Gastroesophageal sphincter (tissue), 4 donors: ENCODE results near the gene FAM184A. TPM values are rescaled to one million over a fixed set of nuclear protein-coding genes. Genes with fewer than 3 reads are reported as not detected.

Experiments
- ATAC-seq: fragments of 150-250 bp; one replicate; pipeline ENCODE4 v1.9.1; 2016; ENCODE audit warnings: mild to moderate bottlenecking, moderate library complexity
- H3K27ac ChIP-seq, 4 donors: fragments of 200-600 bp; sonication (generic) in 3 of 4; 1 replicate in 3 of 4; 2 replicates in 1 of 4; pipeline ENCODE4 v1.5.1; 2016 to 2019
- H3K27me3 ChIP-seq: fragments of 200-600 bp; sonication (generic); one replicate; pipeline ENCODE4 v1.5.1; 2019
- H3K36me3 ChIP-seq, 2 donors: fragments of 200-600 bp; sonication (generic); one replicate each; pipeline ENCODE4 v1.5.1; 2019; ENCODE audit warnings: control low read depth in 1 of 2
- H3K4me1 ChIP-seq, 3 donors: fragments of 200-600 bp; sonication (generic); 1 replicate in 2 of 3; 2 replicates in 1 of 3; pipeline ENCODE4 v1.5.1; 2016 to 2019; ENCODE audit warnings: control low read depth in 2 of 3
- H3K4me3 ChIP-seq, 2 donors: fragments of 200-600 bp; sonication (generic); one replicate each; pipeline ENCODE4 v1.5.1; 2019; ENCODE audit warnings: mild to moderate bottlenecking in 1 of 2, moderate library complexity in 1 of 2
- H3K9me3 ChIP-seq, 3 donors: fragments of 200-600 bp; sonication (generic); one replicate each; pipeline ENCODE4 v1.5.1; 2017 to 2019; ENCODE audit warnings: control low read depth in 2 of 3
- CTCF ChIP-seq, 4 experiments: fragments of 200-600 bp in 2 of 4; fragments of 450-650 bp in 2 of 4; sonication (generic) in 1 of 4; IDR thresholded peaks; one replicate each; pipeline ENCODE4 v1.5.1; 2017 to 2019; ENCODE audit warnings: antibody characterized with exemption in 4 of 4, mild to moderate bottlenecking in 2 of 4, moderate library complexity in 2 of 4
- EP300 ChIP-seq: sonication (generic); formaldehyde crosslinking; IDR thresholded peaks from one replicate; pipeline ENCODE4 v1.6.1; 2017; ENCODE audit warnings: antibody characterized with exemption, mild to moderate bottlenecking
- POLR2A ChIP-seq, 2 donors: fragments of 450-650 bp; IDR thresholded peaks; one replicate each; pipeline ENCODE4 v1.6.1; 2017; ENCODE audit warnings: antibody characterized with exemption in 2 of 2, mild to moderate bottlenecking in 2 of 2, moderate library complexity in 1 of 2
- POLR2AphosphoS5 ChIP-seq: sonication (generic); formaldehyde crosslinking; IDR thresholded peaks from one replicate; pipeline ENCODE4 v1.6.1; 2017; ENCODE audit warnings: antibody characterized with exemption
- WGBS, 2 donors: methylation state at CpG; one replicate each; pipeline ENCODE4 v1.1.5; 2018; ENCODE audit warnings: low coverage in 1 of 2; 5-methylcytosine and 5-hydroxymethylcytosine counted together
- total RNA-seq, 4 donors: library from RNA; depleted of rRNA; stranded (reverse); fragments of >200 nt; gene quantifications; one replicate each; pipeline ENCODE4 v1.1.0, GENCODE V29; 2016

FAM184A gene
- total RNA-seq, 4 donors from 2014 or later: 7.5 to 25.5 (median 10.3) TPM

GRCh38 chr6:119037264-119037663, 41.2 kb downstream of the FAM184A start:
- TF ChIP-seq CTCF (IDR thresholded peaks at IDR 0.05) (no peak), POLR2A (IDR thresholded peaks at IDR 0.05) (no peak), EP300 (no peak), POLR2AphosphoS5 (no peak)
- H3K36me3 ChIP-seq: no peaks in the 10 kb centered on the region
- ATAC-seq: no peak
- no peak overlapping the region for H3K4me3 ChIP-seq
- H3K9me3 ChIP-seq: no peaks in the 10 kb centered on the region
- H3K4me1 ChIP-seq: peaks cover 0 to 35% (median 0%) of the 10 kb centered on the region in 3 donors
- H3K27ac ChIP-seq: no peak overlapping the region
- H3K27me3 ChIP-seq: no peaks in the 10 kb centered on the region

GRCh38 chr6:119036081-119036480, 42.4 kb downstream of the FAM184A start:
- ATAC-seq: no peak
- TF ChIP-seq CTCF (IDR thresholded peaks at IDR 0.05) (no peak), POLR2AphosphoS5 (no peak), POLR2A (IDR thresholded peaks at IDR 0.05) (no peak)
- H3K4me1 ChIP-seq: peaks cover 0 to 36% (median 0%) of the 10 kb centered on the region in 3 donors
- WGBS, 2 donors: 38 to 53% methylated on average over 5 of the region's 5 CpGs
- H3K9me3 ChIP-seq: no peaks in the 10 kb centered on the region
- H3K27ac ChIP-seq: no peak overlapping the region
- no peaks in the 10 kb centered on the region for H3K27me3 ChIP-seq
- no peak overlapping the region for H3K4me3 ChIP-seq
- H3K36me3 ChIP-seq: no peaks in the 10 kb centered on the region

- Histone ChIP-seq H3K9me3 (no peaks in the 10 kb centered on the region), H3K4me3 (no peak overlapping the region), H3K4me1 (peaks cover 0 to 36% (median 0%) of the 10 kb centered on the region in 3 donors), H3K27ac (peak overlapping the region in 2 of 4 donors; percentile 1 to 24), H3K27me3 (no peaks in the 10 kb centered on the region), H3K36me3 (no peaks in the 10 kb centered on the region)
- no peak for ATAC-seq
- WGBS, 2 donors: 68 to 84% methylated on average over 6 of the region's 6 CpGs
- no peak for TF ChIP-seq EP300
- no peak for TF ChIP-seq CTCF (IDR thresholded peaks at IDR 0.05)
- TF ChIP-seq POLR2A (IDR thresholded peaks at IDR 0.05): no peak
- no peak for TF ChIP-seq POLR2AphosphoS5
Measured at GRCh38 chr6:119035459-119035858, 43.0 kb downstream of the FAM184A start.

GRCh38 chr6:119034827-119035458, 43.5 kb downstream of the FAM184A start:
- ATAC-seq: no peak
- Histone ChIP-seq H3K9me3 (no peaks in the 10 kb centered on the region), H3K4me3 (no peak overlapping the region), H3K27ac (peak overlapping the region in 2 of 4 donors; percentile 1 to 24), H3K4me1 (peaks cover 0 to 36% (median 0%) of the 10 kb centered on the region in 3 donors), H3K27me3 (no peaks in the 10 kb centered on the region), H3K36me3 (no peaks in the 10 kb centered on the region)
- 25 to 29% methylated on average over 6 of the region's 6 CpGs for WGBS, 2 donors
- TF ChIP-seq EP300 (no peak), POLR2AphosphoS5 (no peak), POLR2A (IDR thresholded peaks at IDR 0.05) (no peak), CTCF (IDR thresholded peaks at IDR 0.05) (no peak)

GRCh38 chr6:119032428-119032827, 46.0 kb downstream of the FAM184A start:
- Histone ChIP-seq H3K9me3 (no peaks in the 10 kb centered on the region), H3K36me3 (no peaks in the 10 kb centered on the region), H3K4me3 (no peak overlapping the region), H3K27me3 (no peaks in the 10 kb centered on the region), H3K4me1 (peaks cover 0 to 36% (median 0%) of the 10 kb centered on the region in 3 donors), H3K27ac (no peak overlapping the region)
- TF ChIP-seq POLR2A (IDR thresholded peaks at IDR 0.05) (no peak), EP300 (no peak), POLR2AphosphoS5 (no peak), CTCF (IDR thresholded peaks at IDR 0.05) (no peak)
- WGBS, 2 donors: 19 to 46% methylated on average over 1 of the region's 1 CpG
- no peak for ATAC-seq
